Measurements from ENCODE around the gene ARID1B. TPM values are rescaled to one million over a fixed set of nuclear protein-coding genes. Genes with fewer than 3 reads are reported as not detected.

The ARID1B gene
- total RNA-seq, 1 donor from 2014 or later: 248 TPM

DNA sequence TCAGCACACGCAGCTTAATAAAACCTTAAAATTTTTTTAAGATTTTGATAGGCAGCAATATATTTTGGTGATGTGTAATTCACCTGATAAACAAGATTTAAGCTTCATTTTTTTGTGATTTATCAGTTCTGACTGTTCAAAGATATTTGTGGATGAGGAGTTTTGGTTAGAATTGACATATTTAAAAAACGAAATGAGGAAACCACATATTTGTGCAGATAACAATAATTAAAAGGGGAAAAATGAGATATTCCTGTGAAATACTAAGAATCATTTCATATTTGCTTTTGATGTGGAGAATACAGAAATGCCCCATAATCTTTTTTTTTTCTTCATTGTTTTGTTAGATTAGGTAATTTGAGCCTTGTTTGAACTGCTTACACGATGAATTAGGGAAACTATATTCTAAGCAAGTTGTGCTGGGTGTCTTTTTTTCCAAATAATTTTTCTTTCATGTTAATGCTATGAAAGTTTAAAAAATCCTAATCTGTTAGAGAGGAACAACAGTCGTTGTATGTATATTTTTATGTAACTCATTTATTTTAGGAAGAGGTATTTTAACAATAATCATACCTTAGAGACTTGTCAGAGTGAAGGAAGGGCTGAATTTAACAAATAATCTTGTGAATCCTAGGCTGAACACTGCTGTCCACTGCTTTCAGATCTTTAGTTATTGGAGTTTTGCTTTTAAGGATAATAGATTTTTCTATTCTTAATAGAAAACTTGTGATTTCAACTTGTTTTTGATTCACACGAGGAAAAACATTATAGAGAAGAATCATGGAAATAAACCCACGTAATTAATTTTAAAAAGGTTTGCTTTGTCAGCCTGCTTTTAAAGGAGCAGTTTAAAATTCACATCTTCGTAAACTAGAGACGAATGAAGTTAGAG is 4.0 kb downstream of the ARID1B start:
- DNase-seq: no peak

DNA sequence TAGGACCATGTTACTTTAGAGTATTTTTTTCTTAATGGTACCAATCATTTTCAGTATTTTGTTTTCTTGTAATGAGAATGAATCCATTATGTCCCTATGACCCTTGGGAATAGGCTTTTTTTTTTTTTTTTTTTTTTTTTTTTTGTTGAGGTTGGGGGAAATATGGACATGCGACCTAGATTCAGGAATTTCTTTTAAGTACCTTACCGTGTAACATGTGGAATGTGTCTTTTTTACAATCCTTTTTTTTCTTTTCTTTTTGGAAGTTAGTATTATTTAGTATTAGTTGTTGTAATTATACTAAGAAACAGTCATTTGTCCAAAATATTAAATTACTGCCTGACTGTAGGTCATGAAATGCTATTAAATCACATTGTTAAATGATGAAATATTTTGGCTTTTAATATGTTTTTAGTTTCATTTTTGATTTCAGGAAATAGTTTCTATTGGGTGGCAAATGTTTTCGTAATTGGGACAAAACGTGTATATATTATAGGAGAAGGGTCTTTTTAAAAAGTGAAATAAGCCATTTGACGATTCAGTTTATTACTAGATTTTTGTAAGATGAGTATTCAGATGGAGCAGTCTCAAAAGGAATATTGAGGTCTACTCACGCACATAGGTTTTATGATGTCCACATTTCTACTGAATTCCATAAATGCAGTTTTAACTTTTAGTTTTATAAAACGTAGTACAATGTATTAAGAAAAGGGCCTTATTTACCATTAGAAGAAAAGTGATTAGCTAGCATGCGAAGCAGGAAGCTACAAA is 4.9 kb downstream of the ARID1B start:
- ChIA-PET POLR2A (interaction anchor here (0.8 to 1.3 kb wide), 3 partner anchors 9 to 145 kb away, joined by 3 to 7 read pairs (median 5); no protein-coding TSS in a partner anchor), CTCF (no interaction called here)
- H3K4me1 Mint-ChIP-seq: peaks cover 65% of the 10 kb centered on the region
- H3K27ac Mint-ChIP-seq: peak overlapping the region; percentile 93
- DNase-seq: no peak
- no peaks in the 10 kb centered on the region for H3K27me3 Mint-ChIP-seq
- peak overlapping the region; percentile 92 for H3K4me3 Mint-ChIP-seq
- intact Hi-C loops (cut with micrococcal nuclease): loop anchor here (10.0 kb wide), 1 partner anchor 403 kb away; no protein-coding TSS in a partner anchor
- no peak for TF ChIP-seq CTCF (IDR thresholded peaks at IDR 0.05)
- no peaks in the 10 kb centered on the region for H3K9me3 Mint-ChIP-seq
- H3K36me3 Mint-ChIP-seq (ENCODE audit: low read depth): peaks cover 30% of the 10 kb centered on the region
- ATAC-seq (ENCODE audit: low read depth): no peak

More for the DNA sequence above, 4.0 kb downstream of the ARID1B start:
- H3K4me1 Mint-ChIP-seq: peaks cover 63% of the 10 kb centered on the region
- POLR2A ChIA-PET: interaction anchor here (0.7 to 5.8 kb wide), 14 partner anchors 10 to 255 kb away, joined by 3 to 155 read pairs (median 4); no protein-coding TSS in a partner anchor
- H3K36me3 Mint-ChIP-seq (ENCODE audit: low read depth): peaks cover 24% of the 10 kb centered on the region
- ATAC-seq (ENCODE audit: low read depth): no peak
- no peaks in the 10 kb centered on the region for H3K27me3 Mint-ChIP-seq
- H3K4me3 Mint-ChIP-seq: peak overlapping the region; percentile 92
- H3K27ac Mint-ChIP-seq: peak overlapping the region; percentile 93
- no peaks in the 10 kb centered on the region for H3K9me3 Mint-ChIP-seq
- intact Hi-C loops (cut with micrococcal nuclease): loop anchor here (1.0 to 10.0 kb wide), 5 partner anchors 10 to 404 kb away; no protein-coding TSS in a partner anchor
- CTCF ChIA-PET: interaction anchor here (1.1 to 1.5 kb wide), 2 partner anchors 10 to 217 kb away, joined by 4 read pairs; no protein-coding TSS in a partner anchor
- no peak for TF ChIP-seq CTCF (IDR thresholded peaks at IDR 0.05)

- ChIA-PET POLR2A (interaction anchor here (0.7 to 1.3 kb wide), 7 partner anchors 8 to 1241 kb away, joined by 3 to 7 read pairs (median 3); no protein-coding TSS in a partner anchor), CTCF (no interaction called here)
- ATAC-seq (ENCODE audit: low read depth) (no peak), DNase-seq (no peak)
- H3K27ac Mint-ChIP-seq: peak overlapping the region; percentile 83
- no peaks in the 10 kb centered on the region for H3K27me3 Mint-ChIP-seq
- H3K4me1 Mint-ChIP-seq: peaks cover 72% of the 10 kb centered on the region
- H3K9me3 Mint-ChIP-seq: no peaks in the 10 kb centered on the region
- peaks cover 30% of the 10 kb centered on the region for H3K36me3 Mint-ChIP-seq (ENCODE audit: low read depth)
- no peak for TF ChIP-seq CTCF (IDR thresholded peaks at IDR 0.05)
- peak overlapping the region; percentile 92 for H3K4me3 Mint-ChIP-seq
- intact Hi-C loops (cut with micrococcal nuclease): loop anchor here (10.0 kb wide), 1 partner anchor 402 kb away; no protein-coding TSS in a partner anchor
These were observed 5.6 kb downstream of the ARID1B start for GRCh38 chr6:156782691-156783320.

- TF ChIP-seq CTCF (IDR thresholded peaks at IDR 0.05): no peak
- H3K4me1 Mint-ChIP-seq: peaks cover 84% of the 10 kb centered on the region
- no peaks in the 10 kb centered on the region for H3K27me3 Mint-ChIP-seq
- peak overlapping the region; percentile 75 for H3K27ac Mint-ChIP-seq
- no peak for DNase-seq
- peak overlapping the region; percentile 51 for H3K4me3 Mint-ChIP-seq
- no peaks in the 10 kb centered on the region for H3K9me3 Mint-ChIP-seq
- peaks cover 33% of the 10 kb centered on the region for H3K36me3 Mint-ChIP-seq (ENCODE audit: low read depth)
- POLR2A ChIA-PET: no interaction called here
- no peak for ATAC-seq (ENCODE audit: low read depth)
- intact Hi-C loops (cut with micrococcal nuclease): loop anchor here (10.0 kb wide), 1 partner anchor 401 kb away; no protein-coding TSS in a partner anchor
- CTCF ChIA-PET: no interaction called here
These were observed 6.8 kb downstream of the ARID1B start for GRCh38 chr6:156783958-156784357.
